ENCODE data around the gene CRYM.

The CRYM gene

DNA sequence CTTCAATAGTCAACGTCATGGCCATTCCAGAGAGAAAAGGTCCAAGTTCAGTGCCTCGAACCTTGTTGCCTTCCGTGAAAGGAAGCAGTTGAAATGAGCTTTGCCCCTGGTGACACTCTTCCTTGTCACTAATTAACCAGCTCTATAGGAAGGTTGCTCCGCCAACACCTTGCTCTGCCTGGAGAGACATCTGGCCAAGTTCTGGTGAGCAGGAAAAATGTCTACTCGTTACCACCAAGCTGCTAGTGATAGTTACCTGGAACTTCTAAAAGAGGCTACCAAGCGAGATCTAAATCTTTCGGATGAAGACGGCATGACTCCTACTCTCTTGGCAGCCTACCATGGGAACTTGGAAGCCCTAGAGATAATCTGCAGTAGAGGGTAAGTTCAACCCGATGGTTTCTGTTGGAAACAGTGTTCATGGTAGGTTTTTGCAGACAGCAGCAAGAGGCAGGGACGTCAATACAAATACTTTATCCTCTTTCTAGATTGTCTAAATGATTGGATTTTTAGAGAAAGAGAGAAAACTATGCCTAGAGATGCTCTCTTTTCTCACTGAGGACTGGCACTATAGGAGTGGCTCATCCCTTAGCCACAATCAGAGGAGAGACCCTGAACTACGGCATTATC lies 44.5 kb downstream of the CRYM start, which contains the start of gene ANKS4B:
ANKS4B (plus strand) TSS at position 179 of the 630 bp plus-strand sequence; CDS start at position 218, 39 bp downstream.
- H3K4me1 ChIP-seq (ENCODE audit: control insufficient read depth, low read depth, low read length) = no peaks in the 10 kb centered on the region
- no peak within 1 kb of the TSS for H3K27ac ChIP-seq (ENCODE audit: low read length)
- no peak within 1 kb of the TSS for H3K9ac ChIP-seq (ENCODE audit: low read length)
- no peaks in the 10 kb centered on the region for H3K27me3 ChIP-seq (ENCODE audit: control insufficient read depth, insufficient read depth, low read length)
- no peak within 1 kb of the TSS for H3K4me3 ChIP-seq (ENCODE audit: low read length)
- H3K9me3 ChIP-seq (ENCODE audit: control insufficient read depth, low read depth, low read length) = no peaks in the 10 kb centered on the region
- no peaks in the 10 kb centered on the region for H3K36me3 ChIP-seq (ENCODE audit: control insufficient read depth, low read depth, low read length)

- Histone ChIP-seq H3K27me3 (ENCODE audit: control insufficient read depth, insufficient read depth, low read length) (no peaks in the 10 kb centered on the region), H3K27ac (ENCODE audit: low read length) (no peak overlapping the region), H3K4me3 (ENCODE audit: low read length) (no peak overlapping the region), H3K4me1 (ENCODE audit: control insufficient read depth, low read depth, low read length) (no peaks in the 10 kb centered on the region), H3K9ac (ENCODE audit: low read length) (no peak overlapping the region), H3K36me3 (ENCODE audit: control insufficient read depth, low read depth, low read length) (no peaks in the 10 kb centered on the region), H3K9me3 (ENCODE audit: control insufficient read depth, low read depth, low read length) (no peaks in the 10 kb centered on the region)
Measured at GRCh38 chr16:21233045-21233520, 45.0 kb downstream of the CRYM start.

DNA sequence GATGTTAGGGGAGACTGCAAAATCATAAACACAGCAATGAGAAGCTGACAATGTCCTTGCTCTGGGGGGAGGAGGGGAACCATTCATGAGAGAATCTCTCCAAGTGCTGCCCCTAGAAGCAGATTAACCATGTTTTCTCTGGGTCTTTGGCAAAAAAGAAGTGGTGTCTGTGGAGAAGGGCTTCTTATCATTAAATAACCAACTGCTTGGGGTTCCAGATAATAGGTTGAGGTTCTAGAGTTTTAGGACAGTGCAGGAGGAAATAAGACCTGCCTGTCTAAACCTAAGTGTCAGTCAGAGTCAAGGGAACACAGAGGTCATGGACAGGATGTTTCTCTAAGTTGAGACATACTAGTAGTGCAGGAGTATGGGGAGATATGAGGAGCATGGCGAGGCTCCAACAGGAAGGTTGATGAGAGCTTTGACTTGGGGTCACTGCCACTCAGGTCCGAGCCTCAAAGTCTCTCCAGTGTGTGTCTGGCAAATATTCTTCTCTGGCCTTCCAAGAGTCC lies 49.7 kb downstream of the CRYM start:
- no peaks in the 10 kb centered on the region for H3K27me3 ChIP-seq (ENCODE audit: control insufficient read depth, insufficient read depth, low read length)
- H3K9ac ChIP-seq (ENCODE audit: low read length) = no peak overlapping the region
- H3K9me3 ChIP-seq (ENCODE audit: control insufficient read depth, low read depth, low read length) = no peaks in the 10 kb centered on the region

GRCh38 chr16:21227866-21228265 lies 50.2 kb downstream of the CRYM start:
- Histone ChIP-seq H3K9me3 (ENCODE audit: control insufficient read depth, low read depth, low read length) (no peaks in the 10 kb centered on the region), H3K27me3 (ENCODE audit: control insufficient read depth, insufficient read depth, low read length) (no peaks in the 10 kb centered on the region), H3K4me3 (ENCODE audit: low read length) (no peak overlapping the region), H3K27ac (ENCODE audit: low read length) (no peak overlapping the region), H3K36me3 (ENCODE audit: control insufficient read depth, low read depth, low read length) (no peaks in the 10 kb centered on the region), H3K4me1 (ENCODE audit: control insufficient read depth, low read depth, low read length) (peaks cover 8% of the 10 kb centered on the region), H3K9ac (ENCODE audit: low read length) (no peak overlapping the region)

More for the DNA sequence above, 49.7 kb downstream of the CRYM start:
- Histone ChIP-seq H3K27ac (ENCODE audit: low read length) (no peak overlapping the region), H3K4me1 (ENCODE audit: control insufficient read depth, low read depth, low read length) (peaks cover 5% of the 10 kb centered on the region), H3K4me3 (ENCODE audit: low read length) (no peak overlapping the region), H3K36me3 (ENCODE audit: control insufficient read depth, low read depth, low read length) (no peaks in the 10 kb centered on the region)

DNA sequence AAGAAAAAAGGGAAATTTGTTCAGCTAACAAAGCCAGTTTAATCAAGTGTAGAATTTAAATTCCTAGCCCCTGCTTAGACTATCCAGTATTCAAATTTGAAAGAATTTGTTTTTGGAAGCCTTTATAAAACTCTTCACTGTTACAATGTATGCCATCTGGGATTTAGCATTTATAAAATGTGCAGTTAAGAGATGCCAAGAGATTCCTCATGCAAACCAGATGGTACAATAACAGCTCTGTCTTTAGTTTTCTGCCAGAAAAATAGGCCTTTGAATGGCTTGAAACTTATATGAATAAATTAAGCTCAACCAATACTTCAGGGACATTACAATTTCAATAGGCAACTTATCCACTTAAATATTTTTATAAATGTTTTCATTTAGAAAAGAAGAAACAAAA lies 51.3 kb downstream of the CRYM start:
- Histone ChIP-seq H3K4me3 (ENCODE audit: low read length) (no peak overlapping the region), H3K4me1 (ENCODE audit: control insufficient read depth, low read depth, low read length) (peaks cover 16% of the 10 kb centered on the region), H3K27ac (ENCODE audit: low read length) (no peak overlapping the region), H3K9me3 (ENCODE audit: control insufficient read depth, low read depth, low read length) (no peaks in the 10 kb centered on the region), H3K9ac (ENCODE audit: low read length) (no peak overlapping the region), H3K27me3 (ENCODE audit: control insufficient read depth, insufficient read depth, low read length) (no peaks in the 10 kb centered on the region), H3K36me3 (ENCODE audit: control insufficient read depth, low read depth, low read length) (no peaks in the 10 kb centered on the region)

DNA sequence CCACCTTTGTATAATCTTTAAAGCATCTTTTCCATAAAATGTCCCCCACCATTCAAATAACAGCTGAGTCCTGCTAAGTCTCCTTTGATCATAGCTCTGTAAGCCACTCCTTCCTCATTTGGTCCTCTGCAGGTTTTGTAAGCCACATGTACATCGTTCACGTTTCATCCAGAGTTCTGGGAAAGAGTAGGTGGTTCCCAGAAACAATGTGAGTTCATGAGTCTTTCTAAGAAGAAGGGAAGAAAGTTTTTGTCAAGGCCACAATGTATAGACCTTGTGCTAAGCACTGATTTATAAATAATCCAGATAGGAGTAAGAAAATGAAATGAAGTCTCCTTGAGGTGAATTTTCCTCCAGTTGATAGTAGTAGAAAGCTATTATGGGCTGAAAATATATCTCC lies 53.3 kb downstream of the CRYM start:
- H3K9me3 ChIP-seq (ENCODE audit: control insufficient read depth, low read depth, low read length) = no peaks in the 10 kb centered on the region
- no peak overlapping the region for H3K9ac ChIP-seq (ENCODE audit: low read length)
- H3K27ac ChIP-seq (ENCODE audit: low read length) = no peak overlapping the region
- H3K4me1 ChIP-seq (ENCODE audit: control insufficient read depth, low read depth, low read length) = peaks cover 24% of the 10 kb centered on the region
- H3K4me3 ChIP-seq (ENCODE audit: low read length) = no peak overlapping the region
- H3K27me3 ChIP-seq (ENCODE audit: control insufficient read depth, insufficient read depth, low read length) = no peaks in the 10 kb centered on the region
- no peaks in the 10 kb centered on the region for H3K36me3 ChIP-seq (ENCODE audit: control insufficient read depth, low read depth, low read length)

- no peak overlapping the region for H3K9ac ChIP-seq (ENCODE audit: low read length)
- H3K9me3 ChIP-seq (ENCODE audit: control insufficient read depth, low read depth, low read length) = no peaks in the 10 kb centered on the region
- peaks cover 24% of the 10 kb centered on the region for H3K4me1 ChIP-seq (ENCODE audit: control insufficient read depth, low read depth, low read length)
- H3K36me3 ChIP-seq (ENCODE audit: control insufficient read depth, low read depth, low read length) = no peaks in the 10 kb centered on the region
- no peak overlapping the region for H3K4me3 ChIP-seq (ENCODE audit: low read length)
- no peaks in the 10 kb centered on the region for H3K27me3 ChIP-seq (ENCODE audit: control insufficient read depth, insufficient read depth, low read length)
- no peak overlapping the region for H3K27ac ChIP-seq (ENCODE audit: low read length)
Measured at GRCh38 chr16:21223787-21224186, 54.3 kb downstream of the CRYM start.

GRCh38 chr16:21222495-21223337 lies 55.4 kb downstream of the CRYM start:
- Histone ChIP-seq H3K27ac (ENCODE audit: low read length) (no peak overlapping the region), H3K36me3 (ENCODE audit: control insufficient read depth, low read depth, low read length) (no peaks in the 10 kb centered on the region), H3K9ac (ENCODE audit: low read length) (no peak overlapping the region), H3K4me1 (ENCODE audit: control insufficient read depth, low read depth, low read length) (peaks cover 24% of the 10 kb centered on the region), H3K27me3 (ENCODE audit: control insufficient read depth, insufficient read depth, low read length) (no peaks in the 10 kb centered on the region), H3K4me3 (ENCODE audit: low read length) (peak overlapping the region; percentile 30), H3K9me3 (ENCODE audit: control insufficient read depth, low read depth, low read length) (no peaks in the 10 kb centered on the region)

GRCh38 chr16:21219551-21219950 lies 58.5 kb downstream of the CRYM start:
- no peak overlapping the region for H3K4me3 ChIP-seq (ENCODE audit: low read length)
- no peaks in the 10 kb centered on the region for H3K9me3 ChIP-seq (ENCODE audit: control insufficient read depth, low read depth, low read length)
- H3K36me3 ChIP-seq (ENCODE audit: control insufficient read depth, low read depth, low read length) = no peaks in the 10 kb centered on the region
- no peaks in the 10 kb centered on the region for H3K27me3 ChIP-seq (ENCODE audit: control insufficient read depth, insufficient read depth, low read length)
- H3K27ac ChIP-seq (ENCODE audit: low read length) = no peak overlapping the region
- no peak overlapping the region for H3K9ac ChIP-seq (ENCODE audit: low read length)
- peaks cover 24% of the 10 kb centered on the region for H3K4me1 ChIP-seq (ENCODE audit: control insufficient read depth, low read depth, low read length)

DNA sequence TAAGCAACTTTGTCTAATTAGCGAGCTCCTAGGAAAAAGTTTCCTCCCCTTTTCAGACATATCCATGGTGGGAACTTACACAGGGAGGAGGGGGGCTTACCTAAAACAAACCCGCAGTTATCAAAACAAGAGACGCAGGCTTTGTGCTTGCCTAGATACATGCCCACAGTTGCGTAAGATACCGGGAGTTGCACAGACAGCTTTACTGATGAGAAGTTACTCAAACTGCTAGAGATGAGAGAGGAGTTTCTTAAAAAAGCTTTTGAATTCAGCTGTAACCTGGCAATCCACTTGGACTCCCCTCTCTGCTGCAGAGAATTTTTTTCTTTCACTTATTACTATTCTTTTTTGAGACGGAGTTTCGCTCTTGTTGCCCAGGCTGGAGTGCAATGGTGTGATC lies 59.9 kb downstream of the CRYM start:
- Histone ChIP-seq H3K27ac (ENCODE audit: low read length) (no peak overlapping the region), H3K9ac (ENCODE audit: low read length) (no peak overlapping the region), H3K4me3 (ENCODE audit: low read length) (no peak overlapping the region), H3K27me3 (ENCODE audit: control insufficient read depth, insufficient read depth, low read length) (no peaks in the 10 kb centered on the region), H3K36me3 (ENCODE audit: control insufficient read depth, low read depth, low read length) (no peaks in the 10 kb centered on the region), H3K9me3 (ENCODE audit: control insufficient read depth, low read depth, low read length) (no peaks in the 10 kb centered on the region), H3K4me1 (ENCODE audit: control insufficient read depth, low read depth, low read length) (peaks cover 19% of the 10 kb centered on the region)

- H3K9ac ChIP-seq (ENCODE audit: low read length) = no peak overlapping the region
- no peaks in the 10 kb centered on the region for H3K9me3 ChIP-seq (ENCODE audit: control insufficient read depth, low read depth, low read length)
- H3K27me3 ChIP-seq (ENCODE audit: control insufficient read depth, insufficient read depth, low read length) = no peaks in the 10 kb centered on the region
- peaks cover 12% of the 10 kb centered on the region for H3K4me1 ChIP-seq (ENCODE audit: control insufficient read depth, low read depth, low read length)
- H3K4me3 ChIP-seq (ENCODE audit: low read length) = no peak overlapping the region
- no peaks in the 10 kb centered on the region for H3K36me3 ChIP-seq (ENCODE audit: control insufficient read depth, low read depth, low read length)
- H3K27ac ChIP-seq (ENCODE audit: low read length) = no peak overlapping the region
Measured at GRCh38 chr16:21217121-21217520, 61.0 kb downstream of the CRYM start.

Measured in iPS-18a (cell line).